CD4-positive, alpha-beta T cell treated with Interleukin-15 for 1 hour (primary cell): ENCODE measurements around the gene CCDC183.
"Not testable (repeated sequence)": the region's sequence is repeated elsewhere in the genome, so short reads cannot be mapped to it uniquely, and the experiment has no call there.

Experiments used
- DNase-seq: peaks from one replicate; pipeline ENCODE4 v3.0.0-alpha.2; 2020

CCDC183 gene

GRCh38 chr9:136840140-136840876 lies 44.2 kb downstream of the CCDC183 start:
- no peak for DNase-seq

DNA sequence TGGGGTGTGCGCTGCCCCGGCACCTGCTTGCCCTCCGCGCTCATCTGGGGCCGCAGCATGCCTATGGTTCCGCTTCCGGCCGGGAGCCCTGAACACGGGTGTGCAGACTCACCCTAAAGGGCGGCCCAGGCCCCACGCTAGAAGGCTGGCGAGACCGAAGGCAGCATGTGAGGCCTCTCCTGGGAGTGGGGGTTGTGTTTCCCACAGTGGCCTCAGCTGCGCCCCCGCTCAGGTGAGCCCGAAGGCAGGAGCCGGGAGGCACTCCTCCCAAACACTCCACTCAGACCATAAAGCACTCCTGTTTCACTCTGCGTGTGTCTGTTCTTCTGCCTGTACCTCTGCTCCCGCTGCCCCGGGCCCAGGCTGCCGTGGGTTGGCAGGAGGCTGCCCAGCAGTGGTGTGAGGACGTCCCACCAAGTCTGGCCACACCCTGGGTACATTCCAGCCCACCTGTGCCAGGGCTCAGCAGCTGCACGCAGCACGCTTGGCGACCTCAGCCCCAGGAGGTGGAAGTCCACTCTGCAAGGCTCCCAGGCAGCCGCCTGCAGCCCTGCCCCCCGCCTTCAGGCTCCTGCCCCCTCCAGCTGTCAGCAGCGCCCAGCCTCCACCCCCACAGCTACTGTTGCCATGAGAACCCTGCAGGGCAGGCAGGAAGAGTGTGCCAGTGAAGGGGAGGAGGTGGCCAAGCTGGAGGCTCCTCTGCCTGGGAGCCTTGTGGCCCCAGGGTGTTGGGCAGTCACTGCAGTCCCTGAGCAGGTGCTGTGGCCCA lies 44.9 kb downstream of the CCDC183 start:
- no peak for DNase-seq

DNA sequence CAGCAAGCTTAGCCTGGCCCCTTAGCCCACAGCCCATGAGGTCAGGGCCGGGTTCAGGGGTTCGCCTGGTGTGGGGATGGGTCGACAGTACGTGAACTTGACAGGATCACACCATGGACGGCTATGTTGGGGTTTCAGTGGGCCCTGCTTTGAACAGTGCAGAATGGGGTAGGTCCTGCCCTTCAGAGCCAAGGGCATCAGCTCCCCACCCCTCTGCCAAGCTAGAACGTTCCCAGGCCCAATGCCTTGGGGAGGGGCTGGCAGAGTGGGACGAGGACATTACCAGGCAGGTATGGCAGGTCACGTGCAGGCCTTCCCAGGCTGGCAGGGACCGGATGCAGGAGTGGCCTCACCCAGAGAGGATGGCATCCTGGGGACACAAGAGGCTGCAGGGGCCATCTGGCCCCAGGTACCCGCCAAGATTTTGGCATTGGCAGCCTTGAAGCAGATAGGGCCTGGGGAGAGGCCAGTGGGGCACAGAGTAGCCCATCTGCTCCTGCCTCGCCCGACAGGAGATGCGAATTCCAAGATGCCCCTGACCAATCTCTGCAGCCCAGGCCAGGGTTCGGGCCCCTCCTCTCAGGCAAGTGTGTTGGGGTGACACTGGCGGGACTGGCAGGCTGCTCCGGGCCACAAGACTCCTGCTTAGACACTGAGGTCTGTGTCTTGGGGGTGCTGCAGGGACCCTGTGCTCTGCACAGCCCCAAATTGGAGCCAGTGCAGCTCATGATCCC lies 45.7 kb downstream of the CCDC183 start:
- DNase-seq, result not testable (repeated sequence)

GRCh38 chr9:136842380-136842948 lies 46.3 kb downstream of the CCDC183 start, which contains the start of gene AJM1:
Gene AJM1, plus strand, starts transcription at chr9:136842478. Its CDS starts 1,937 bp downstream, at chr9:136844415.
- DNase-seq, result peak; percentile 80

GRCh38 chr9:136843159-136843800 lies 47.1 kb downstream of the CCDC183 start:
- DNase-seq, result not testable (repeated sequence)

DNA sequence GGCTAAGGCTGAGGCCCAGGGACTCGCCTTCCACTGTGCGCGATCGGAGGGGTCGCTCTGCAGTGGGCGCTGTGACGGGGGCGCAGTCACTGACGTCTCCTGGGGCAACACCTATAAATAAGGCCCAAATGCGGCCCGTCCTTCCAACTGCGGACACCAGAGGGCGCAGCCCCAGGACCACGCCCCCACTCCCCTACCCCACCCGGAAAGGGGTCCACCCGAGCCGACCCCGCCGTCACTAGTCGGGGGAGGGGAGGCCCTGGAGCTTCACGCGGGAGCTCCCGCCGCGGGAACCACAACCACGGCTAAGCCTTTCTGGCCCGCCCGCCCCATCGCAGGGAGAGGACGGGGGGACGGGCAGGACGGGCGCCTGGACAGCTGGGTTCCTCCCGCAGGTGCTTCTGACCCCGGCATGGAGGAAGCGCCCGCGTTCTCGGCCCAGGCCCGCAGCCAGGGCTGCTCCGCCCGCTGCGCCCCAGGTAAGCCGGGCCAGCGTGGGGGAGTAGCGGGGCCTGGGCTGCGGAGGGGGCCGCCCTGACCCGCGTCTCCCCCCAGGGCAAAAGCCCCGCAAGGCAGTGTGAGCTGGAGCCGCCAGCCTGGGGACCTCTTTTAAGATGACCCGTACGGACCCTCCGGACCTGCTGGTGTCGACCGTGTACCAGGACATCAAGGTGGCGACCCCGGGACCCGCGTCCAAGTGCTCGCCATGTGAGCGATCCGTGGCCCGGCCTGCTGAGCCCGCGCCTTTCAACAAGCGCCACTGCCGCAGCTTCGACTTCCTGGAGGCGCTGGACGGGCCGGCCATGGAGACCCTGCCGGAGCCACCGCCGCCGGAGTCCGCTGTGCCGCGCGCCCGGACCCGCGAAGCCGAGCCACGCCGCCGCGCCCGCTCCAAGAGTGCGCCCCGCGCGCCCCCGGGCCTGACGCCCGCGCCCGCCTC lies 47.9 kb downstream of the CCDC183 start:
- peak; percentile 54 for DNase-seq

DNA sequence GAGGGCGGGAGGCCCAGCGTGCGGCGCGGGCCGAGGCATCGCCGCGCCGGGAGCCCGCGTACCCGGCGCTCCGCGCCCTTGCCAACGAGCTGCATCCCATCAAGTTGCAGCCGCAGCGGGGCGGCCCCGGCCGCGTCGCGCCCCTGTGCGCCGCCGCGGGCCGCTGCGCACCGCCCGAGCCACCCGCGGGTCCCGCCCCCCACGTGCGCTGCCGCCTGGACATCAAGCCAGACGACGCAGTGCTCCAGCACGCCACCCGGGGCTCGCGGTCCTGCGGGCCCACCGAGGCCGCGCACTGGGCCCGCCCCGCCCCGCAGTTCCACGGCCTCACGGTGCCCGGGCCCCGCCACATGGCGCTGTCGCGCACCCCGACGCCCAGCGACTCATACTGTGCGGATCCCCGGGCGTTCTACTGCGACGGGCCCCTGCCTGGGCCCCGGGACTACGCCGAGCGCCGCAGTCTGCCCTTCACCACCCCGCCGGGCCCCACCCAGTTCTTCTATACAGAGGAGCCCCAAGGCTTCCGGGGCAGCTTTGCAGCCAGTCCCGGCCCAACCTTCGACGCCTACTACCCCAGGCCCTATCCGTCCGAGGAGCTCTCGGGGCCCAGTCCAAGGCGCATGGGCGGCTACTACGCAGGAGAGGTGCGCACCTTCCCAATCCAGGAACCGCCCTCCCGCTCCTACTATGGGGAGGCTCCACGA lies 48.8 kb downstream of the CCDC183 start:
- no peak for DNase-seq

DNA sequence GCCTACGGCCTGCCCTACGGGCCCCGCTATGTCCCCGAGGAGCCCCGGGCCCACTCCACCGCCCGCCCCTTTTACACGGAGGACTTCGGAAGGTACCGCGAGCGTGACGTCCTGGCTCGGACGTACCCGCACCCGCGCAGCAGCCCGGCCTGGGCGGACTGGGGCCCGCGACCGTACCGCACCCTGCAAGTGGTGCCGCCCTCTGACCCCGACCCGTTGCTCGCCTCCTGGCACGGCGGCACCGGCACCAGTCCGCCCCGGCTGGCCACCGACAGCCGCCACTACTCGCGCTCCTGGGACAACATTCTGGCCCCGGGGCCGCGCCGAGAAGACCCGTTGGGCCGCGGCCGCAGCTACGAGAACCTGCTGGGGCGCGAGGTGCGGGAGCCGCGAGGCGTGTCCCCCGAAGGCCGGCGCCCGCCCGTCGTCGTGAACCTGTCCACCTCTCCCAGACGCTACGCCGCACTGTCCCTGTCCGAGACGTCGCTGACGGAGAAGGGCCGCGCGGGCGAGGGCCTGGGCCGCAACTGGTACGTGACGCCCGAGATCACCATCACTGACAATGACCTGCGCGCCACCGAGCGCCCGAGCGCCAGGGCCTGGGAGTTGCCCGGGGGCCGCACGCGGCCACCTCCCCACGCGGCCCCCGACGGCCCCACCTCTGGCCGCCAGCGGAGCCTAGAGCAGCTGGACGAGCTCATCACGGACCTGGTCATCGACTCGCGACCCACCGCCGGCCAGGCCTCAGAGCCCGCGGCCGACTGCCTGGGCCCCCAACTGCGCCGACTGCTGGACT lies 49.5 kb downstream of the CCDC183 start:
- no peak for DNase-seq

DNA sequence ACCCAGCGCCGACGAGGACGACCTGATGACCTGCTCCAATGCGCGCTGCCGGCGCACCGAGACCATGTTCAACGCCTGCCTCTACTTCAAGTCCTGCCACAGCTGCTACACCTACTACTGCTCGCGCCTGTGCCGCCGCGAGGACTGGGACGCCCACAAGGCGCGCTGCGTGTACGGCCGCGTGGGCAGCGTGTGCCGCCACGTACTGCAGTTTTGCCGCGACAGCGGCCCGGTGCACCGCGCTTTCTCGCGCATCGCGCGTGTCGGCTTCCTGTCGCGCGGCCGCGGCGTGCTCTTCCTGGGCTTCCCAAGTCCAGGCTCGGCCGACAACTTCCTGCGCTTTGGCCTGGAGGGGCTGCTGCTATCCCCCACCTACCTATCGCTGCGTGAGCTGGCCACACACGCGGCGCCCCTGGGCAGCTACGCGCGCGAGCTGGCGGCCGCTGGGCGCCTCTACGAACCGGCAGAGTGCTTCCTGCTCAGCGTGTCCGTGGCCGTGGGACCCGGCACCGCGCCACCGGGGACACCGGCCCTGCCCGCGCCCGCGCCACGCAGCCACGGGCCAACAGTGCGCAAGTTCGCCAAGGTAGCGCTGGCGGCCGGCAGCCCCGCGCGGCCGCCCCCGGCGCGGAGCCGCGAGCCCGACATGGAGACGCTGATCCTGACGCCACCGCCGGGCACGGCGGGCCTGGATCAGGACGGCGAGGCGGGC lies 50.4 kb downstream of the CCDC183 start:
- no peak for DNase-seq

DNA sequence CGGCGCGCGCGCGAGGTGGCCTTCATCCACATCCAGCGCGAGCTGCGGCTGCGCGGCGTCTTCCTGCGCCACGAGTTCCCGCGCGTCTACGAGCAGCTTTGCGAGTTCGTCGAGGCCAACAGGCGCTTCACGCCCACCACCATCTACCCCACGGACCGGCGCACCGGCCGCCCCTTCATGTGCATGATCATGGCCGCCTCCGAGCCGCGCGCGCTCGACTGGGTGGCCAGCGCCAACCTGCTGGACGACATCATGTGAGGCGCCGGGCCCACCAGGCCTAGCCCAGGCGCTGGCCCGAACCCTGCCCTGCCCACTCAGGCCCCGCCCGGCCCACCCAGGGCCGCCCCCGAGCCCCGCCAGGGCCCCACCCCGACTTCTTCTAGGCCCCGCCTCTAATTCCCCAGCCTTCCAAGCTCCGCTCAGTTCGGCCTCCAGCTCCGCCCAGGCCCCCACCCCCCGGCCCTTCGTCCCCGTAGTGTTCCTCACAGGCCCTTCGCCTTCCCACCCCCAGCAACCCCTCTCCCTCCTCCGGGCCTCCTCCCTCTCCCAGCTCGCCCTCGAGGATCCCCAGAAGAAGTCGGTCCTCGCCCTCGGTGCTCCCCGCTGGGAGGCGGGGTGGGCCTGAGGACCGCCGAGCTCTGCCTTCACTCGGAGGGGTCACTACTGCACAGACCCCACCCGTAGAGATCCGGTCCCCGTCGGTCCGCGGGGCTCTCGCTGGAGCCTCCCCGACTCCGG lies 51.1 kb downstream of the CCDC183 start:
- DNase-seq, result no peak

- peak; percentile 70 for DNase-seq
Observed at GRCh38 chr9:136847826-136848392, 51.8 kb downstream of the CCDC183 start.

- no peak for DNase-seq
Observed at GRCh38 chr9:136848393-136849037, 52.4 kb downstream of the CCDC183 start.

- DNase-seq, result peak; percentile 97
Observed at GRCh38 chr9:136849038-136849959, 53.2 kb downstream of the CCDC183 start, which contains the start of gene PHPT1. Gene PHPT1, plus strand, starts transcription at chr9:136849409. Its CDS starts 22 bp downstream, at chr9:136849431.

- DNase-seq, result no peak
Observed at GRCh38 chr9:136849960-136850865, 54.1 kb downstream of the CCDC183 start.
